ENCODE results near the gene IQSEC3. TPM values are rescaled to one million over a fixed set of nuclear protein-coding genes. Genes with fewer than 3 reads are reported as not detected.
A peak's percentile ranks its signal among the peaks of the same experiment; 100 is the strongest.
"Not testable (repeated sequence)": the region's sequence is repeated elsewhere in the genome, so short reads cannot be mapped to it uniquely, and the experiment has no call there.

Gene IQSEC3
- total RNA-seq, 1 experiment from 2014 or later: not detected

DNA sequence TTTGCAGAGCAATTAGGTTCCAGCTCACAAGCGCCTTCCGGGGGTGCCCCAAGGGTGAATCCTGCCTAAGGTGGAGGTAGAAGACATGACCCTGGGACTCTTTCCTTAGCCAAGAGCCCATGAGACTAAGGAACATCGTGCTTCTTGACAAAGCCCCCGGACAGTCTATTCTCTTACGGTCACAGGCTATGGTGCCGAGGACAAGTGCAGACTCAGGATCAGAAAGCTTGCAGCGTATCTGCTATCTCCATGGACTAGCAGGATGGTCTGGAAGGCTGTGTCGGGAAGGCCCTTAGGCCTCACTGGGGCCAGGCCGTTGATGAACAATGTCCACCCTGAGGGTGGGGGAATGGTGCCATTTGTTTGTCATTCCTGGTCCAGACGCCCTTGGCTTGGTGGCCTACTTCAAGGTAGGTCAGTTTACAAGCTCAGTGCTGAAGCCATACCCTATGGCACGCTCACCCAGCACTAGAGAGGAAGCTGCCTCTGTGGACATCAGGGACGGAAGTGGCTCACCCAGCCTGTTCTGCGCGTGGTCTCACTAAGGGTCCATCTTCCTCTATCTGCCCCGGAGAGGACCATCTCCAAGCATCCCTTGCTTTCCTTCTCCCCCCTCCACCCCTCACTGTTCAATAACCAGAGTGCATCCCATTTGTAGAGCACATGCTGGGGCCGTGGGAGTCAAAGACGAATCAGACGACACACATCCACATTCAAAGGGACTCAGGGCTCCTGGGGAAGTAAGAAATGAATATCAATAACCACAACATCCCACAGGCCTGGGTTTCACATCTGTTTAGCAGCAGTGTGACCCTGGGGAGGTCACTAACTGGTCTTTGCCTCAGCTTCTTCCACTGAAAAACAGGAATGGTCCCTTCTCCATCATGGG lies 45.0 kb upstream of the IQSEC3 start:
- intact Hi-C loops (cut with micrococcal nuclease): no loop called here
- Mint-ChIP-seq H3K27me3 (ENCODE audit: insufficient read depth, unreplicated experiment) (no peaks in the 10 kb centered on the region), H3K27ac (ENCODE audit: low read depth, unreplicated experiment) (no peak overlapping the region), H3K9me3 (ENCODE audit: unreplicated experiment) (no peaks in the 10 kb centered on the region), H3K4me1 (ENCODE audit: insufficient read depth, unreplicated experiment) (no peaks in the 10 kb centered on the region), H3K36me3 (ENCODE audit: insufficient read depth, unreplicated experiment) (peaks cover 6% of the 10 kb centered on the region), H3K4me3 (ENCODE audit: unreplicated experiment) (no peak overlapping the region)
- no peak for DNase-seq (ENCODE audit: unreplicated experiment)
- POLR2A ChIA-PET: no interaction called here
- TF ChIP-seq, protein P1, sequence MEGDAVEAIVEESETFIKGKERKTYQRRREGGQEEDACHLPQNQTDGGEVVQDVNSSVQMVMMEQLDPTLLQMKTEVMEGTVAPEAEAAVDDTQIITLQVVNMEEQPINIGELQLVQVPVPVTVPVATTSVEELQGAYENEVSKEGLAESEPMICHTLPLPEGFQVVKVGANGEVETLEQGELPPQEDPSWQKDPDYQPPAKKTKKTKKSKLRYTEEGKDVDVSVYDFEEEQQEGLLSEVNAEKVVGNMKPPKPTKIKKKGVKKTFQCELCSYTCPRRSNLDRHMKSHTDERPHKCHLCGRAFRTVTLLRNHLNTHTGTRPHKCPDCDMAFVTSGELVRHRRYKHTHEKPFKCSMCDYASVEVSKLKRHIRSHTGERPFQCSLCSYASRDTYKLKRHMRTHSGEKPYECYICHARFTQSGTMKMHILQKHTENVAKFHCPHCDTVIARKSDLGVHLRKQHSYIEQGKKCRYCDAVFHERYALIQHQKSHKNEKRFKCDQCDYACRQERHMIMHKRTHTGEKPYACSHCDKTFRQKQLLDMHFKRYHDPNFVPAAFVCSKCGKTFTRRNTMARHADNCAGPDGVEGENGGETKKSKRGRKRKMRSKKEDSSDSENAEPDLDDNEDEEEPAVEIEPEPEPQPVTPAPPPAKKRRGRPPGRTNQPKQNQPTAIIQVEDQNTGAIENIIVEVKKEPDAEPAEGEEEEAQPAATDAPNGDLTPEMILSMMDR (IDR thresholded peaks at IDR 0.05; ENCODE audit: unreplicated experiment): no peak
- BruUV-seq (replicated peaks): no TSS peak
- CTCF ChIA-PET: no interaction called here

GRCh38 chr12:22190-22529 lies 44.4 kb upstream of the IQSEC3 start:
- Mint-ChIP-seq H3K4me1 (ENCODE audit: insufficient read depth, unreplicated experiment) (no peaks in the 10 kb centered on the region), H3K27ac (ENCODE audit: low read depth, unreplicated experiment) (no peak overlapping the region), H3K36me3 (ENCODE audit: insufficient read depth, unreplicated experiment) (peaks cover 6% of the 10 kb centered on the region), H3K4me3 (ENCODE audit: unreplicated experiment) (no peak overlapping the region), H3K9me3 (ENCODE audit: unreplicated experiment) (no peaks in the 10 kb centered on the region), H3K27me3 (ENCODE audit: insufficient read depth, unreplicated experiment) (no peaks in the 10 kb centered on the region)
- DNase-seq (ENCODE audit: unreplicated experiment): no peak
- intact Hi-C loops (cut with micrococcal nuclease): no loop called here
- ChIA-PET POLR2A (no interaction called here), CTCF (no interaction called here)
- TF ChIP-seq, protein P1 (IDR thresholded peaks at IDR 0.05; ENCODE audit: unreplicated experiment): no peak
- no TSS peak for BruUV-seq (replicated peaks)

GRCh38 chr12:22530-23201 lies 43.9 kb upstream of the IQSEC3 start:
- intact Hi-C loops (cut with micrococcal nuclease): no loop called here
- no TSS peak for BruUV-seq (replicated peaks)
- TF ChIP-seq, protein P1 (IDR thresholded peaks at IDR 0.05; ENCODE audit: unreplicated experiment): no peak
- CTCF ChIA-PET: no interaction called here
- DNase-seq (ENCODE audit: unreplicated experiment): no peak
- Mint-ChIP-seq H3K36me3 (ENCODE audit: insufficient read depth, unreplicated experiment) (peaks cover 6% of the 10 kb centered on the region), H3K4me3 (ENCODE audit: unreplicated experiment) (no peak overlapping the region), H3K4me1 (ENCODE audit: insufficient read depth, unreplicated experiment) (no peaks in the 10 kb centered on the region), H3K27ac (ENCODE audit: low read depth, unreplicated experiment) (no peak overlapping the region), H3K9me3 (ENCODE audit: unreplicated experiment) (no peaks in the 10 kb centered on the region), H3K27me3 (ENCODE audit: insufficient read depth, unreplicated experiment) (no peaks in the 10 kb centered on the region)
- POLR2A ChIA-PET: no interaction called here

- H3K36me3 Mint-ChIP-seq (ENCODE audit: insufficient read depth, unreplicated experiment); H3K4me1 Mint-ChIP-seq (ENCODE audit: insufficient read depth, unreplicated experiment); CTCF ChIA-PET; H3K4me3 Mint-ChIP-seq (ENCODE audit: unreplicated experiment); H3K9me3 Mint-ChIP-seq (ENCODE audit: unreplicated experiment); DNase-seq (ENCODE audit: unreplicated experiment); H3K27ac Mint-ChIP-seq (ENCODE audit: low read depth, unreplicated experiment); BruUV-seq (replicated peaks); H3K27me3 Mint-ChIP-seq (ENCODE audit: insufficient read depth, unreplicated experiment); intact Hi-C loops (cut with micrococcal nuclease); POLR2A ChIA-PET: not testable (repeated sequence)
Measured at GRCh38 chr12:27904-28303, 38.7 kb upstream of the IQSEC3 start.

- H3K36me3 Mint-ChIP-seq (ENCODE audit: insufficient read depth, unreplicated experiment); CTCF ChIA-PET; intact Hi-C loops (cut with micrococcal nuclease); H3K4me3 Mint-ChIP-seq (ENCODE audit: unreplicated experiment); DNase-seq (ENCODE audit: unreplicated experiment); H3K4me1 Mint-ChIP-seq (ENCODE audit: insufficient read depth, unreplicated experiment); H3K9me3 Mint-ChIP-seq (ENCODE audit: unreplicated experiment); H3K27me3 Mint-ChIP-seq (ENCODE audit: insufficient read depth, unreplicated experiment); H3K27ac Mint-ChIP-seq (ENCODE audit: low read depth, unreplicated experiment); POLR2A ChIA-PET: not testable (repeated sequence)
- BruUV-seq (replicated peaks): TSS peak; percentile 30
Measured at GRCh38 chr12:38775-39174, 27.8 kb upstream of the IQSEC3 start.

DNA sequence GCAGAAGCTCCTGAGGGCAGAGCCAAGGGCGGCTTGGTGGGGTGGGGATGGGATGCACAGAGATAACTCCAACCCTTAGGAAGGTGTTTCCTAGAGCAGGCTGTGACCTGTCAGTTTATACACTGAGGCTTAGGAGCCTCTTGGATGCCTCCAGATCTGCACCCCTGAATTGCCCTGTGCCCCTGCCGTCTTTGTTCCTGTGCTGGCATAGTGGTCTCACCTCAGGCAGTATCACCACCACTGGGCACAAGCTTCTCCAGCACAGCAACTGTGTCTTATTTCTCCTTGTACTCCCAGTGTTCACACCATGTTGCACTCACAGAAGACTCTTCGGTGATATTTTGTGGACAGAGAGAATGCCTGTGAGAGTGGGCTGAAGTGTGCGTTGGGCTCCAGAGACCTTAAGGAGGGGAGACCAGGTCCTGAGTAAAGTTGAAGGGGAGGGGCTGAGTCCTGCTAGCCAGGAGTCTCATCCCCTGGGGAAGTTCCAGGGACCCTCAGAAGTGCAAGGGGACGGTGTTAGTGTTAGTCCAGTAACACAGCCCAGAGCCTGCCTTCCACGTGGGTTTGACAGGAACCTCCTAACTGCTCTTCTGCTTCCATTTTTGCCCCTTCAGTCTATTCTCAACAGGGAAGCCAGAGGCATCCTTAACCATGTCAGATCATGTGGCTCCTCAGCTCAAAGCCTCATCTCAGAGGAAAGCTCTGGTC lies 26.9 kb upstream of the IQSEC3 start:
- H3K27ac Mint-ChIP-seq (ENCODE audit: low read depth, unreplicated experiment); CTCF ChIA-PET; POLR2A ChIA-PET; H3K4me1 Mint-ChIP-seq (ENCODE audit: insufficient read depth, unreplicated experiment); H3K9me3 Mint-ChIP-seq (ENCODE audit: unreplicated experiment); H3K36me3 Mint-ChIP-seq (ENCODE audit: insufficient read depth, unreplicated experiment); BruUV-seq (replicated peaks); H3K27me3 Mint-ChIP-seq (ENCODE audit: insufficient read depth, unreplicated experiment); H3K4me3 Mint-ChIP-seq (ENCODE audit: unreplicated experiment); DNase-seq (ENCODE audit: unreplicated experiment); intact Hi-C loops (cut with micrococcal nuclease): not testable (repeated sequence)

- peaks cover 52% of the 10 kb centered on the region for H3K27me3 Mint-ChIP-seq (ENCODE audit: insufficient read depth, unreplicated experiment)
- H3K36me3 Mint-ChIP-seq (ENCODE audit: insufficient read depth, unreplicated experiment); POLR2A ChIA-PET; H3K4me3 Mint-ChIP-seq (ENCODE audit: unreplicated experiment); intact Hi-C loops (cut with micrococcal nuclease); CTCF ChIA-PET; DNase-seq (ENCODE audit: unreplicated experiment); H3K4me1 Mint-ChIP-seq (ENCODE audit: insufficient read depth, unreplicated experiment); BruUV-seq (replicated peaks); H3K27ac Mint-ChIP-seq (ENCODE audit: low read depth, unreplicated experiment); H3K9me3 Mint-ChIP-seq (ENCODE audit: unreplicated experiment): not testable (repeated sequence)
Measured at GRCh38 chr12:44352-44751, 22.2 kb upstream of the IQSEC3 start.
